ENCODE results near the gene CGA.

DNA sequence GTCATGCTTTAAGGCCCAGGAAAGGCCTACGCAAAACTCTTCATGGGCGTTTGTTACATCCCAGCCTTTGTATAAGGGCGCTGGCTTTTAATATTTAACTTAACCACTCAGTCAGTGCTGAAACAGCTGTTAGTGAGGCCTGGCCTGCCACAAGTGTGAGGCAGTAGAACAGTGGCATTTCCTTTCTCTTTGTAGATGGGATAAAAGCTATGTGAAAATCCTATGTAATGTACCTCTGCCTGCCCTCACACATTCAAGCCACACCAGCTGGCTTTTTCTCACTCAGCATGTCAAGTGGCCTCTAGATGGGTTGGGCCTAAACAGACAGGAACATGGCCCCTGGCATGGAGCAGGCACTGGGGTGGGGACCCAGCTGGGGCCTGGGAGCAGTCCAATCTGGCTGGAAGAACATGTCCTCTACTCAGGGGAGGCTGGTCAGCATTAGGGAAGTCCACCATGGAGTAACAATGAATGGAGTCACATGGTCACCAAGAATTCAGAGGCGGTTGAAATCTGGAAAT, 20.7 kb downstream of the CGA start:
- TF ChIP-seq EZH2 (IDR thresholded peaks at IDR 0.05; ENCODE audit: borderline replicate concordance, low read depth, low read length, poor library complexity, severe bottlenecking): no peak
- TF ChIP-seq CTCF (conservative IDR thresholded peaks at IDR 0.05; ENCODE audit: low read depth, low read length): no peak
